Measurements from ENCODE around the gene DCUN1D3. TPM values are rescaled to one million over a fixed set of nuclear protein-coding genes. Genes with fewer than 3 reads are reported as not detected.
A peak's percentile ranks its signal among the peaks of the same experiment; 100 is the strongest.

DCUN1D3 gene
- total RNA-seq, 4 donors from 2014 or later, result 18.3 to 37.4 (median 27.8) TPM

GRCh38 chr16:20905576-20905975 lies 5.4 kb upstream of the DCUN1D3 start:
- TF ChIP-seq POLR2AphosphoS5 (IDR thresholded peaks at IDR 0.05) (no peak), CTCF (IDR thresholded peaks at IDR 0.05) (no peak), POLR2A (IDR thresholded peaks at IDR 0.05; ENCODE audit: low read depth) (no peak), EP300 (IDR thresholded peaks at IDR 0.05) (no peak)
- H3K27ac ChIP-seq (replicated peaks in 1 of 4), result peak overlapping the region; percentile 93 to 99 (median 99)
- no peaks in the 10 kb centered on the region for H3K36me3 ChIP-seq
- H3K27me3 ChIP-seq, result no peaks in the 10 kb centered on the region
- intact Hi-C loops (cut with DNase I), result no loop called here
- H3K4me3 ChIP-seq, result no peak overlapping the region
- no peak for DNase-seq (ENCODE audit: extremely low spot score)
- H3K4me1 ChIP-seq, result peaks cover 65 to 78% (median 74%) of the 10 kb centered on the region in 4 donors
- 68% methylated on average over 3 of the region's 3 CpGs for WGBS
- no peaks in the 10 kb centered on the region for H3K9me3 ChIP-seq

GRCh38 chr16:20904507-20905081 lies 4.4 kb upstream of the DCUN1D3 start:
- peaks cover 63 to 75% (median 70%) of the 10 kb centered on the region in 4 donors for H3K4me1 ChIP-seq
- 34% methylated on average over 3 of the region's 3 CpGs for WGBS
- peak overlapping the region; percentile 93 to 99 (median 99) for H3K27ac ChIP-seq (replicated peaks in 1 of 4)

GRCh38 chr16:20903899-20904506 lies 3.8 kb upstream of the DCUN1D3 start:
- TF ChIP-seq EP300 (IDR thresholded peaks at IDR 0.05) (no peak), POLR2AphosphoS5 (IDR thresholded peaks at IDR 0.05) (no peak), POLR2A (IDR thresholded peaks at IDR 0.05; ENCODE audit: low read depth) (no peak), CTCF (IDR thresholded peaks at IDR 0.05) (no peak)
- intact Hi-C loops (cut with DNase I), result no loop called here

More at GRCh38 chr16:20904507-20905081, 4.4 kb upstream of the DCUN1D3 start:
- no peak overlapping the region for H3K4me3 ChIP-seq
- TF ChIP-seq POLR2A (IDR thresholded peaks at IDR 0.05; ENCODE audit: low read depth) (no peak), EP300 (IDR thresholded peaks at IDR 0.05) (no peak), POLR2AphosphoS5 (IDR thresholded peaks at IDR 0.05) (no peak), CTCF (IDR thresholded peaks at IDR 0.05) (no peak)
- H3K27me3 ChIP-seq, result no peaks in the 10 kb centered on the region
- intact Hi-C loops (cut with DNase I), result no loop called here
- H3K9me3 ChIP-seq, result no peaks in the 10 kb centered on the region
- DNase-seq (ENCODE audit: extremely low spot score), result no peak
- no peaks in the 10 kb centered on the region for H3K36me3 ChIP-seq

DNA sequence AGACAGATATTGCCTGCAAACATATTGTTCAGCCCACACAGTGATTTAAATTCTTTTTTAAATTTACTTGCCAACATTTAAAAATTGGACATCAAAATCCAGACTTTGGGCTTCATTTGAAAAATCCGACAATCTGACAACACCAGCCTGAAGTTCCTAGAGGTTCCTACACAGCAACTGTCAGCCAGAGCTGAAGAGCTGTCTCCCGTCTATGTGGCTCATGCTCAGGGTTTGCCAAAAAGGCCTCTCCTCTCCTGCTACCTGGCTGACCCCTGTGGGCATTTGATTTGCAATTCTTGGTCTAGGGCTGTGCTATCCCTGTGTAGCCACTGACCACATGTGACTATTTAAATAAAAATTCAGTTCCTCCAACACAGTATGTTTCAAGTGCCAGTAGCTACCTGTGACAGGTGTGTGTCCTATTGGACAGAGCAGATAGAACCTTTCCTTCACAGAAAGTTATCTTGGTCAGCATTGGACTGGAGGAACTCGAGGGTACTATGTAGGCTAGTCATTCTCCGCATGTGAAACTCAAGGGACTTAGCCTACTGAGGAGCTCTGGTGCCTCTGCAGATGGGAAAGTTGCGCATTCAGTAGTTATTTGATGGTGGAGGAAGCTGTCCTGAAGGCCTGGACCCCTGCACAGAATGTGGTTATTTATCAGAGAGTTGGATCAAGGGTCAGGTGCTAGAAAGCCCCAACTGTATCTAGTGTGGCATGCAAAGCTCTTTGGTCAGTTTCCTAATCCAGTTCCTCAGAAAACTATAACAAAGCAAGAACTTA lies 3.1 kb upstream of the DCUN1D3 start:
- peak overlapping the region; percentile 93 to 99 (median 99) for H3K27ac ChIP-seq (replicated peaks in 1 of 4)
- TF ChIP-seq POLR2A (IDR thresholded peaks at IDR 0.05; ENCODE audit: low read depth) (no peak), EP300 (IDR thresholded peaks at IDR 0.05) (no peak), CTCF (IDR thresholded peaks at IDR 0.05) (no peak), POLR2AphosphoS5 (IDR thresholded peaks at IDR 0.05) (no peak)
- intact Hi-C loops (cut with DNase I), result no loop called here
- no peaks in the 10 kb centered on the region for H3K36me3 ChIP-seq
- H3K9me3 ChIP-seq, result no peaks in the 10 kb centered on the region
- DNase-seq (ENCODE audit: extremely low spot score), result no peak
- H3K4me3 ChIP-seq, result no peak overlapping the region
- 79% methylated on average over 5 of the region's 5 CpGs for WGBS
- H3K4me1 ChIP-seq, result peaks cover 75 to 84% (median 80%) of the 10 kb centered on the region in 4 donors
- H3K27me3 ChIP-seq, result no peaks in the 10 kb centered on the region

More at GRCh38 chr16:20903899-20904506, 3.8 kb upstream of the DCUN1D3 start:
- WGBS, result 55% methylated on average over 5 of the region's 5 CpGs
- Histone ChIP-seq H3K4me3 (no peak overlapping the region), H3K36me3 (no peaks in the 10 kb centered on the region), H3K9me3 (no peaks in the 10 kb centered on the region), H3K27me3 (no peaks in the 10 kb centered on the region), H3K4me1 (peaks cover 68 to 81% (median 73%) of the 10 kb centered on the region in 4 donors), H3K27ac (replicated peaks in 1 of 4) (peak overlapping the region; percentile 93 to 99 (median 99))
- DNase-seq (ENCODE audit: extremely low spot score), result no peak

All from esophagus muscularis mucosa (tissue), 4 donors.